ENCODE measurements around the gene KRT1. TPM values are rescaled to one million over a fixed set of nuclear protein-coding genes. Genes with fewer than 3 reads are reported as not detected.
A peak's percentile ranks its signal among the peaks of the same experiment; 100 is the strongest.

The KRT1 gene
- polyA plus RNA-seq, 1 of the 3 experiments (the other 2 are of a cell fraction) = not detected

DNA sequence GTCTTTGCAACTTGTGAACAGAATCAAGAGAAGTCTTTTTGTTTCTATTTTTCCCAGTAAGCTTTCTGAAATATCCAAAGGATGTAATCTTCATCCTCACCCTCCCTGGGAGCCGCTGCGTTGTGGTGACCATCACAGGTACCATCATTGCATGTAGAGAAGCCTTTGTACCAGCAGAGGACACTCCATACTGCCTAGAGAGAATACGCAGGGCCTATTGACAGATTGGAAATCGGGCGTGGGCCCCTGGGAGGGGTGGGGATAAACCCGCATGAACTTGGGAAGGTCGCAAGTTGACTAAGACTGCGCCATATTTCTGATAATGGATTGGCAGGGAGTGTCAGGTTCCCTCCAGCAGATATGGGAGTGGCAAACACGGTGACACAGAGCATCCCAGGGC, 12.7 kb downstream of the KRT1 start:
- ChIA-PET CTCF (interaction anchor here (0.7 to 1.4 kb wide), 3 partner anchors 9 to 203 kb away, joined by 3 to 5 read pairs (median 3); no protein-coding TSS in a partner anchor), POLR2A (no interaction called here)
- Histone ChIP-seq H3K27ac (ENCODE audit: low read depth in 2 of 2, low read length in 1 of 2) (no peak overlapping the region), H3K36me3 (replicated peaks in 1 of 2; ENCODE audit: control insufficient read depth in 1 of 2, insufficient read depth in 2 of 2, low read length in 1 of 2) (no peaks in the 10 kb centered on the region), H3K9me2 (no peaks in the 10 kb centered on the region), H3K79me2 (ENCODE audit: insufficient read depth) (no peaks in the 10 kb centered on the region), H3K4me3 (ENCODE audit: low read depth in 2 of 2, low read length in 1 of 2) (no peak overlapping the region), H4K20me1 (ENCODE audit: insufficient read depth) (no peaks in the 10 kb centered on the region), H2AFZ (ENCODE audit: low read depth) (no peak overlapping the region), H3K9ac (no peak overlapping the region), H3K4me1 (ENCODE audit: control insufficient read depth in 1 of 2, insufficient read depth in 2 of 2, low read depth in 1 of 2, low read length in 1 of 2) (no peaks in the 10 kb centered on the region), H3K27me3 (ENCODE audit: insufficient read depth) (peaks cover 40% of the 10 kb centered on the region), H3F3A (replicated peaks; ENCODE audit: insufficient read depth) (no peaks in the 10 kb centered on the region), H3K9me3 (no peaks in the 10 kb centered on the region), H3K4me2 (no peak overlapping the region)
- WGBS (ENCODE audit: low lambda C conversion rate) = 31% methylated on average over 9 of the region's 9 CpGs
- no peak for TF ChIP-seq GABPA (IDR thresholded peaks at IDR 0.05; ENCODE audit: low read depth)
- TF ChIP-seq, protein P1, sequence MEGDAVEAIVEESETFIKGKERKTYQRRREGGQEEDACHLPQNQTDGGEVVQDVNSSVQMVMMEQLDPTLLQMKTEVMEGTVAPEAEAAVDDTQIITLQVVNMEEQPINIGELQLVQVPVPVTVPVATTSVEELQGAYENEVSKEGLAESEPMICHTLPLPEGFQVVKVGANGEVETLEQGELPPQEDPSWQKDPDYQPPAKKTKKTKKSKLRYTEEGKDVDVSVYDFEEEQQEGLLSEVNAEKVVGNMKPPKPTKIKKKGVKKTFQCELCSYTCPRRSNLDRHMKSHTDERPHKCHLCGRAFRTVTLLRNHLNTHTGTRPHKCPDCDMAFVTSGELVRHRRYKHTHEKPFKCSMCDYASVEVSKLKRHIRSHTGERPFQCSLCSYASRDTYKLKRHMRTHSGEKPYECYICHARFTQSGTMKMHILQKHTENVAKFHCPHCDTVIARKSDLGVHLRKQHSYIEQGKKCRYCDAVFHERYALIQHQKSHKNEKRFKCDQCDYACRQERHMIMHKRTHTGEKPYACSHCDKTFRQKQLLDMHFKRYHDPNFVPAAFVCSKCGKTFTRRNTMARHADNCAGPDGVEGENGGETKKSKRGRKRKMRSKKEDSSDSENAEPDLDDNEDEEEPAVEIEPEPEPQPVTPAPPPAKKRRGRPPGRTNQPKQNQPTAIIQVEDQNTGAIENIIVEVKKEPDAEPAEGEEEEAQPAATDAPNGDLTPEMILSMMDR (IDR thresholded peaks at IDR 0.05) = peak; percentile 23; the same call in 1 of the 2 replicates
- DNase-seq = no peak

DNA sequence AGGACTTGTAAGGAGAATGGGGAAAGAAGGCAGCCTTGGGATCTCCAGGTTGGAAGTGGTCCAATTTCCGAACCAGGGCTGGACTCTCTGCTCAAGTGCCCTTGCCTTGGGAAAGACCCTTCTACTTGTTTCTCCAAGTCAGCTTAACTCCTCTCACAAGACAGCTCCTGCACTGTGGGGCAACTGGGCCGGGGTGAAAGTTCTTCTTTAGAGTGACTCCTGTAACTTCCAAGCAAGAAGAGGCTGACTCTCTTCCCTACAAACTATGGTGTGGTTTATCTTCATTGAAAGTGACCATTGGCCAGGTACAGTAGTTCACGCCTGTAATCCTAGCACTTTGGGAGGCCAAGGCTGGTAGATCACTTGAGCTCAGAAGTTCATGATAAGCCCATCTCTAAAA, 13.7 kb downstream of the KRT1 start:
- Histone ChIP-seq H3F3A (replicated peaks; ENCODE audit: insufficient read depth) (no peaks in the 10 kb centered on the region), H3K4me1 (ENCODE audit: control insufficient read depth in 1 of 2, insufficient read depth in 2 of 2, low read depth in 1 of 2, low read length in 1 of 2) (no peaks in the 10 kb centered on the region), H3K27ac (ENCODE audit: low read depth in 2 of 2, low read length in 1 of 2) (no peak overlapping the region), H3K79me2 (ENCODE audit: insufficient read depth) (no peaks in the 10 kb centered on the region), H3K4me2 (no peak overlapping the region), H3K27me3 (ENCODE audit: insufficient read depth) (peaks cover 33% of the 10 kb centered on the region), H3K9me2 (no peaks in the 10 kb centered on the region), H2AFZ (ENCODE audit: low read depth) (no peak overlapping the region), H3K4me3 (ENCODE audit: low read depth in 2 of 2, low read length in 1 of 2) (no peak overlapping the region), H4K20me1 (ENCODE audit: insufficient read depth) (no peaks in the 10 kb centered on the region), H3K36me3 (replicated peaks in 1 of 2; ENCODE audit: control insufficient read depth in 1 of 2, insufficient read depth in 2 of 2, low read length in 1 of 2) (no peaks in the 10 kb centered on the region), H3K9ac (no peak overlapping the region), H3K9me3 (no peaks in the 10 kb centered on the region)
- no peak for DNase-seq
- WGBS (ENCODE audit: low lambda C conversion rate) = 10% methylated on average over 3 of the region's 3 CpGs
- ChIA-PET CTCF (interaction anchor here (1.4 kb wide), 2 partner anchors 10 to 199 kb away, joined by 3 to 5 read pairs; no protein-coding TSS in a partner anchor), POLR2A (no interaction called here)
- no peak for TF ChIP-seq RAD21 (IDR thresholded peaks at IDR 0.05; ENCODE audit: low read length)
- TF ChIP-seq NFIC (IDR thresholded peaks at IDR 0.05; ENCODE audit: borderline replicate concordance) = no peak
- no peak for TF ChIP-seq RFX5 (IDR thresholded peaks at IDR 0.05; ENCODE audit: low read length)
- TF ChIP-seq, protein P2, sequence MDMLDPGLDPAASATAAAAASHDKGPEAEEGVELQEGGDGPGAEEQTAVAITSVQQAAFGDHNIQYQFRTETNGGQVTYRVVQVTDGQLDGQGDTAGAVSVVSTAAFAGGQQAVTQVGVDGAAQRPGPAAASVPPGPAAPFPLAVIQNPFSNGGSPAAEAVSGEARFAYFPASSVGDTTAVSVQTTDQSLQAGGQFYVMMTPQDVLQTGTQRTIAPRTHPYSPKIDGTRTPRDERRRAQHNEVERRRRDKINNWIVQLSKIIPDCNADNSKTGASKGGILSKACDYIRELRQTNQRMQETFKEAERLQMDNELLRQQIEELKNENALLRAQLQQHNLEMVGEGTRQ (IDR thresholded peaks at IDR 0.05; ENCODE audit: borderline replicate concordance, low read depth, low read length) = no peak
- TF ChIP-seq SIN3A (IDR thresholded peaks at IDR 0.05; ENCODE audit: borderline replicate concordance, low read depth, low read length) = no peak
- no peak for TF ChIP-seq YY1 (IDR thresholded peaks at IDR 0.05; ENCODE audit: low read depth)
- TF ChIP-seq FOXJ3 (CRISPR knock-in tag; IDR thresholded peaks at IDR 0.05) = no peak
- no peak for TF ChIP-seq TCF12 (IDR thresholded peaks at IDR 0.05)
- TF ChIP-seq, protein P3, sequence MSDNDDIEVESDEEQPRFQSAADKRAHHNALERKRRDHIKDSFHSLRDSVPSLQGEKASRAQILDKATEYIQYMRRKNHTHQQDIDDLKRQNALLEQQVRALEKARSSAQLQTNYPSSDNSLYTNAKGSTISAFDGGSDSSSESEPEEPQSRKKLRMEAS (IDR thresholded peaks at IDR 0.05; ENCODE audit: low read depth) = no peak
- TF ChIP-seq FOXM1 (IDR thresholded peaks at IDR 0.05; ENCODE audit: low read depth) = no peak
- TF ChIP-seq GATA2 (CRISPR knock-in tag; IDR thresholded peaks at IDR 0.05) = no peak
- TF ChIP-seq EZH2phosphoT487 (IDR thresholded peaks at IDR 0.05; ENCODE audit: borderline replicate concordance, low read depth) = no peak
- TF ChIP-seq, protein P1 (IDR thresholded peaks at IDR 0.05) = no peak
- no peak for TF ChIP-seq FOSL2 (IDR thresholded peaks at IDR 0.05; ENCODE audit: borderline replicate concordance, low read depth)
- no peak for TF ChIP-seq TAF1 (IDR thresholded peaks at IDR 0.05; ENCODE audit: borderline replicate concordance, low read depth, low read length)
- no peak for TF ChIP-seq POLR2AphosphoS5 (IDR thresholded peaks at IDR 0.05; ENCODE audit: low read depth, low read length)
- TF ChIP-seq EP300 (IDR thresholded peaks at IDR 0.05; ENCODE audit: borderline replicate concordance in 1 of 2, low read depth in 1 of 2, low read length in 1 of 2) = no peak
- TF ChIP-seq, protein P4, sequence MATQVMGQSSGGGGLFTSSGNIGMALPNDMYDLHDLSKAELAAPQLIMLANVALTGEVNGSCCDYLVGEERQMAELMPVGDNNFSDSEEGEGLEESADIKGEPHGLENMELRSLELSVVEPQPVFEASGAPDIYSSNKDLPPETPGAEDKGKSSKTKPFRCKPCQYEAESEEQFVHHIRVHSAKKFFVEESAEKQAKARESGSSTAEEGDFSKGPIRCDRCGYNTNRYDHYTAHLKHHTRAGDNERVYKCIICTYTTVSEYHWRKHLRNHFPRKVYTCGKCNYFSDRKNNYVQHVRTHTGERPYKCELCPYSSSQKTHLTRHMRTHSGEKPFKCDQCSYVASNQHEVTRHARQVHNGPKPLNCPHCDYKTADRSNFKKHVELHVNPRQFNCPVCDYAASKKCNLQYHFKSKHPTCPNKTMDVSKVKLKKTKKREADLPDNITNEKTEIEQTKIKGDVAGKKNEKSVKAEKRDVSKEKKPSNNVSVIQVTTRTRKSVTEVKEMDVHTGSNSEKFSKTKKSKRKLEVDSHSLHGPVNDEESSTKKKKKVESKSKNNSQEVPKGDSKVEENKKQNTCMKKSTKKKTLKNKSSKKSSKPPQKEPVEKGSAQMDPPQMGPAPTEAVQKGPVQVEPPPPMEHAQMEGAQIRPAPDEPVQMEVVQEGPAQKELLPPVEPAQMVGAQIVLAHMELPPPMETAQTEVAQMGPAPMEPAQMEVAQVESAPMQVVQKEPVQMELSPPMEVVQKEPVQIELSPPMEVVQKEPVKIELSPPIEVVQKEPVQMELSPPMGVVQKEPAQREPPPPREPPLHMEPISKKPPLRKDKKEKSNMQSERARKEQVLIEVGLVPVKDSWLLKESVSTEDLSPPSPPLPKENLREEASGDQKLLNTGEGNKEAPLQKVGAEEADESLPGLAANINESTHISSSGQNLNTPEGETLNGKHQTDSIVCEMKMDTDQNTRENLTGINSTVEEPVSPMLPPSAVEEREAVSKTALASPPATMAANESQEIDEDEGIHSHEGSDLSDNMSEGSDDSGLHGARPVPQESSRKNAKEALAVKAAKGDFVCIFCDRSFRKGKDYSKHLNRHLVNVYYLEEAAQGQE (IDR thresholded peaks at IDR 0.05; ENCODE audit: low read depth, low read length) = no peak
- no peak for TF ChIP-seq NRF1 (IDR thresholded peaks at IDR 0.05; ENCODE audit: low read depth, low read length)
